GM12891 (cell line): ENCODE measurements around the gene C3.

Experiments used
- POLR2A ChIP-seq: IDR thresholded peaks from 2 replicates; pipeline ENCODE4 v1.6.1; 2011; ENCODE audit warnings: low read depth, low read length, control low read depth
- SPI1 ChIP-seq: IDR thresholded peaks from 2 replicates; pipeline ENCODE4 v1.6.1; 2011; ENCODE audit warnings: low read depth, low read length, control low read depth

GRCh38 chr19:6705931-6706632, 14.4 kb downstream of the C3 start:
- no peak for TF ChIP-seq POLR2A
- no peak for TF ChIP-seq SPI1
